ES-I3 (cell line): ENCODE measurements around the gene YAP1.
A peak's percentile ranks its signal among the peaks of the same experiment; 100 is the strongest.
"Not testable (repeated sequence)": the region's sequence is repeated elsewhere in the genome, so short reads cannot be mapped to it uniquely, and the experiment has no call there.

Experiments used
- H3K36me3 ChIP-seq: 2 replicates; pipeline ENCODE4 v1.6.1; 2013; ENCODE audit warnings: mild to moderate bottlenecking, low read length, control low read depth, moderate library complexity; ENCODE audit not compliant: insufficient read depth
- H3K4me1 ChIP-seq: 2 replicates; pipeline ENCODE4 v1.6.1; 2013; ENCODE audit warnings: mild to moderate bottlenecking, control low read depth, low read length; ENCODE audit not compliant: insufficient read depth
- H3K9ac ChIP-seq: 2 replicates; pipeline ENCODE4 v1.6.1; 2013; ENCODE audit warnings: low read depth, mild to moderate bottlenecking, low read length, moderate library complexity
- H3K9me3 ChIP-seq: 2 replicates; pipeline ENCODE4 v1.6.1; 2013; ENCODE audit warnings: mild to moderate bottlenecking, low read length, moderate library complexity; ENCODE audit not compliant: control insufficient read depth, insufficient read depth

The YAP1 gene

GRCh38 chr11:102240502-102240901 lies 130.3 kb downstream of the YAP1 start:
- no peak overlapping the region for H3K9ac ChIP-seq
- H3K4me1 ChIP-seq: peaks cover 5% of the 10 kb centered on the region; the same call in 1 of the 2 replicates
- H3K9me3 ChIP-seq: no peaks in the 10 kb centered on the region
- no peaks in the 10 kb centered on the region for H3K36me3 ChIP-seq

- Histone ChIP-seq H3K9ac (no peak overlapping the region), H3K4me1 (peaks cover 3% of the 10 kb centered on the region; the same call in 1 of the 2 replicates), H3K9me3 (no peaks in the 10 kb centered on the region), H3K36me3 (no peaks in the 10 kb centered on the region)
Measured at GRCh38 chr11:102241026-102241425, 130.8 kb downstream of the YAP1 start.

GRCh38 chr11:102243399-102243884 lies 133.2 kb downstream of the YAP1 start:
- no peaks in the 10 kb centered on the region for H3K36me3 ChIP-seq
- no peaks in the 10 kb centered on the region for H3K9me3 ChIP-seq
- H3K4me1 ChIP-seq: peaks cover 3% of the 10 kb centered on the region; the same call in 1 of the 2 replicates
- H3K9ac ChIP-seq: no peak overlapping the region

- H3K36me3 ChIP-seq: no peaks in the 10 kb centered on the region
- peaks cover 3% of the 10 kb centered on the region; the same call in 1 of the 2 replicates for H3K4me1 ChIP-seq
- H3K9me3 ChIP-seq: no peaks in the 10 kb centered on the region
- H3K9ac ChIP-seq: no peak overlapping the region
Measured at GRCh38 chr11:102244681-102245409, 134.6 kb downstream of the YAP1 start.

- no peak overlapping the region for H3K9ac ChIP-seq
- H3K4me1 ChIP-seq: peaks cover 8% of the 10 kb centered on the region; the same call in 1 of the 2 replicates
- H3K36me3 ChIP-seq: no peaks in the 10 kb centered on the region
- H3K9me3 ChIP-seq: no peaks in the 10 kb centered on the region
Measured at GRCh38 chr11:102251423-102251822, 141.2 kb downstream of the YAP1 start.

GRCh38 chr11:102252339-102252891 lies 142.2 kb downstream of the YAP1 start:
- no peaks in the 10 kb centered on the region for H3K36me3 ChIP-seq
- H3K9ac ChIP-seq: no peak overlapping the region
- H3K4me1 ChIP-seq: peaks cover 8% of the 10 kb centered on the region; the same call in 1 of the 2 replicates
- H3K9me3 ChIP-seq: no peaks in the 10 kb centered on the region

- Histone ChIP-seq H3K9me3 (no peaks in the 10 kb centered on the region), H3K36me3 (no peaks in the 10 kb centered on the region), H3K9ac (no peak overlapping the region), H3K4me1 (peaks cover 8% of the 10 kb centered on the region; the same call in 1 of the 2 replicates)
Measured at GRCh38 chr11:102253020-102253715, 142.9 kb downstream of the YAP1 start.

- no peak overlapping the region for H3K9ac ChIP-seq
Measured at GRCh38 chr11:102254047-102254446, 143.8 kb downstream of the YAP1 start.

GRCh38 chr11:102256251-102256650 lies 146.0 kb downstream of the YAP1 start:
- peaks cover 8% of the 10 kb centered on the region; the same call in 1 of the 2 replicates for H3K4me1 ChIP-seq
- H3K9me3 ChIP-seq: no peaks in the 10 kb centered on the region
- H3K9ac ChIP-seq: no peak overlapping the region
- no peaks in the 10 kb centered on the region for H3K36me3 ChIP-seq

More at GRCh38 chr11:102254047-102254446, 143.8 kb downstream of the YAP1 start:
- Histone ChIP-seq H3K9me3 (no peaks in the 10 kb centered on the region), H3K4me1 (peaks cover 8% of the 10 kb centered on the region; the same call in 1 of the 2 replicates), H3K36me3 (no peaks in the 10 kb centered on the region)

GRCh38 chr11:102260241-102260640 lies 150.0 kb downstream of the YAP1 start:
- H3K4me1 ChIP-seq: no peaks in the 10 kb centered on the region
- no peaks in the 10 kb centered on the region for H3K9me3 ChIP-seq
- no peak overlapping the region for H3K9ac ChIP-seq
- no peaks in the 10 kb centered on the region for H3K36me3 ChIP-seq

- peaks cover 7% of the 10 kb centered on the region; the same call in 1 of the 2 replicates for H3K4me1 ChIP-seq
- no peak overlapping the region for H3K9ac ChIP-seq
- H3K36me3 ChIP-seq: no peaks in the 10 kb centered on the region
- H3K9me3 ChIP-seq: no peaks in the 10 kb centered on the region
Measured at GRCh38 chr11:102263379-102264003, 153.2 kb downstream of the YAP1 start.

GRCh38 chr11:102264704-102265103 lies 154.5 kb downstream of the YAP1 start:
- H3K9ac ChIP-seq, H3K9me3 ChIP-seq, H3K4me1 ChIP-seq, H3K36me3 ChIP-seq: not testable (repeated sequence)

GRCh38 chr11:102266099-102266498 lies 155.9 kb downstream of the YAP1 start:
- Histone ChIP-seq H3K36me3 (no peaks in the 10 kb centered on the region), H3K4me1 (peaks cover 10% of the 10 kb centered on the region; the same call in 1 of the 2 replicates), H3K9me3 (no peaks in the 10 kb centered on the region), H3K9ac (no peak overlapping the region)

GRCh38 chr11:102267609-102268008 lies 157.4 kb downstream of the YAP1 start:
- Histone ChIP-seq H3K9me3 (no peaks in the 10 kb centered on the region), H3K36me3 (no peaks in the 10 kb centered on the region), H3K4me1 (peaks cover 10% of the 10 kb centered on the region; the same call in 1 of the 2 replicates), H3K9ac (peak overlapping the region; percentile 71; the same call in 1 of the 2 replicates)
